Vagina (tissue), 2 donors: Measurements from ENCODE around the gene SMAD5.

ENCODE experiments used
- CTCF ChIP-seq, 3 experiments: fragments of 450-650 bp in 2 of 3; fragments of 200-600 bp in 1 of 3; sonication (generic) in 1 of 3; IDR thresholded peaks; one replicate each; pipeline ENCODE4 v1.5.1; 2017 to 2019; ENCODE audit warnings: antibody characterized with exemption in 3 of 3, mild to moderate bottlenecking in 2 of 3, moderate library complexity in 2 of 3
- POLR2A ChIP-seq, 2 donors: fragments of 450-650 bp; IDR thresholded peaks; one replicate each; pipeline ENCODE4 v1.6.1; 2017; ENCODE audit warnings: antibody characterized with exemption in 2 of 2, mild to moderate bottlenecking in 2 of 2, moderate library complexity in 2 of 2
- POLR2AphosphoS5 ChIP-seq, 2 donors: sonication (generic); formaldehyde crosslinking; IDR thresholded peaks; one replicate each; pipeline ENCODE4 v1.9.0; 2017; ENCODE audit warnings: antibody characterized with exemption in 2 of 2, mild to moderate bottlenecking in 2 of 2, low read depth in 1 of 2; ENCODE audit not compliant: insufficient read depth in 1 of 2

DNA sequence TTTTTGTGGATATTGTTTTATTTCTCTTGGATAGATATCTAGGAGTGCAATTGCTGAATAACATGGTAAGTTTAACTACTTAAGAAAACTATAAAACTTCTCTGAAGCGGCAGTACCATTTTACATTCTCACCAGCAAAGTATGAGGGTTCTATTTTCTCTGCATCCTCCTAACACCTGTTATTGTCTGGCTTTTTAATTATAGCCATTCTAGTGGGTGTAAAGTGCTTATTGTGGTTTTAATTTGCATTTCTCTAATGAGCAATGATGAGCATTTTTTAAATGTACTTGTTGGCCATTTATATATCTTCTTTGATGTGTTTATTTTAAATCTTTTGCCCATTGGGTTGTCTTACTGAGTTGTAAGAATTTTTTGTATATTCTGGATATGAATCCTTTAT, 31.6 kb downstream of the SMAD5 start:
- TF ChIP-seq CTCF (IDR thresholded peaks at IDR 0.05) (no peak), POLR2AphosphoS5 (IDR thresholded peaks at IDR 0.05; ENCODE audit: insufficient read depth in 1 of 2, low read depth in 1 of 2) (no peak), POLR2A (IDR thresholded peaks at IDR 0.05) (no peak)
